GM12892 (cell line): ENCODE results near the gene ZNF408.

Experiments used
- POLR2A ChIP-seq: IDR thresholded peaks from 2 replicates; pipeline ENCODE4 v1.6.1; 2011; ENCODE audit warnings: low read depth, low read length, control low read depth
- POLR2AphosphoS5 ChIP-seq: IDR thresholded peaks from 2 replicates; pipeline ENCODE4 v1.6.1; 2011; ENCODE audit warnings: low read depth, low read length, control low read depth
- TAF1 ChIP-seq: IDR thresholded peaks from 2 replicates; pipeline ENCODE4 v1.6.1; 2011; ENCODE audit warnings: low read depth, mild to moderate bottlenecking, control low read depth, low read length, borderline replicate concordance

GRCh38 chr11:46747150-46747549 is 46.3 kb downstream of the ZNF408 start:
- no peak for TF ChIP-seq POLR2A
- TF ChIP-seq TAF1: no peak
- TF ChIP-seq POLR2AphosphoS5: no peak
